LNCaP clone FGC (cell line): ENCODE results near the gene SOBP.

Experiments
- DNase-seq: peaks from one replicate; pipeline ENCODE4 v3.0.0-alpha.2; 2011; ENCODE audit warnings: low read depth
- H3K4me3 ChIP-seq: 2 replicates; pipeline ENCODE4 v1.5.1; 2011; ENCODE audit warnings: mild to moderate bottlenecking, low read depth, low read length, control low read depth
- TF ChIP-seq, protein P1 (sequence below): IDR thresholded peaks from 2 replicates; pipeline ENCODE4 v1.5.1; 2012; ENCODE audit warnings: mild to moderate bottlenecking; ENCODE audit not compliant: control insufficient read depth, insufficient read depth; ENCODE audit errors: extremely low read depth

The SOBP gene

GRCh38 chr6:107653861-107654394 lies 164.0 kb downstream of the SOBP start:
- DNase-seq, result no peak
- no peak overlapping the region for H3K4me3 ChIP-seq
- TF ChIP-seq, protein P1, sequence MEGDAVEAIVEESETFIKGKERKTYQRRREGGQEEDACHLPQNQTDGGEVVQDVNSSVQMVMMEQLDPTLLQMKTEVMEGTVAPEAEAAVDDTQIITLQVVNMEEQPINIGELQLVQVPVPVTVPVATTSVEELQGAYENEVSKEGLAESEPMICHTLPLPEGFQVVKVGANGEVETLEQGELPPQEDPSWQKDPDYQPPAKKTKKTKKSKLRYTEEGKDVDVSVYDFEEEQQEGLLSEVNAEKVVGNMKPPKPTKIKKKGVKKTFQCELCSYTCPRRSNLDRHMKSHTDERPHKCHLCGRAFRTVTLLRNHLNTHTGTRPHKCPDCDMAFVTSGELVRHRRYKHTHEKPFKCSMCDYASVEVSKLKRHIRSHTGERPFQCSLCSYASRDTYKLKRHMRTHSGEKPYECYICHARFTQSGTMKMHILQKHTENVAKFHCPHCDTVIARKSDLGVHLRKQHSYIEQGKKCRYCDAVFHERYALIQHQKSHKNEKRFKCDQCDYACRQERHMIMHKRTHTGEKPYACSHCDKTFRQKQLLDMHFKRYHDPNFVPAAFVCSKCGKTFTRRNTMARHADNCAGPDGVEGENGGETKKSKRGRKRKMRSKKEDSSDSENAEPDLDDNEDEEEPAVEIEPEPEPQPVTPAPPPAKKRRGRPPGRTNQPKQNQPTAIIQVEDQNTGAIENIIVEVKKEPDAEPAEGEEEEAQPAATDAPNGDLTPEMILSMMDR, result no peak

DNA sequence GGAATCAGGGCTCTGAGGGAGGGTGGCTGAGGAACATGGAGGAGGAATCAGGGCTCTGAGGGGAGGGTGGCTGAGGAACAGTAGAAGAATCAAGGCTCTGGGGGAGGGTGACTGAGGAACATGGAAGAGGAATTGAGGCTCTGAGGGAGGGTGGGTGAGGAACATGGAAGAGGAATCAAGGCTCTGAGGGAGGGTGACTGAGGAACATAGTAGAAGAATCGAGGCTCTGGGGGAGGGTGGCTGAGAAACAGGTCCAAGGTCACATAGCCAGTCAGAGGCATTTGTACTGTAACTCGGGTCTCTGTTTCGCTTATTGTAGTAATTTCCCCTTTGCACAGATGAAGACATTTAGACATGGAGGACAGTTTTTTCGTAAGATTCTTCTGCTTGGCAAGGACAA lies 164.8 kb downstream of the SOBP start:
- no peak overlapping the region for H3K4me3 ChIP-seq
- DNase-seq, result no peak
- TF ChIP-seq, protein P1, result no peak

GRCh38 chr6:107655245-107655644 lies 165.3 kb downstream of the SOBP start:
- DNase-seq, result no peak
- TF ChIP-seq, protein P1, result peak; percentile 55
- H3K4me3 ChIP-seq, result no peak overlapping the region

DNA sequence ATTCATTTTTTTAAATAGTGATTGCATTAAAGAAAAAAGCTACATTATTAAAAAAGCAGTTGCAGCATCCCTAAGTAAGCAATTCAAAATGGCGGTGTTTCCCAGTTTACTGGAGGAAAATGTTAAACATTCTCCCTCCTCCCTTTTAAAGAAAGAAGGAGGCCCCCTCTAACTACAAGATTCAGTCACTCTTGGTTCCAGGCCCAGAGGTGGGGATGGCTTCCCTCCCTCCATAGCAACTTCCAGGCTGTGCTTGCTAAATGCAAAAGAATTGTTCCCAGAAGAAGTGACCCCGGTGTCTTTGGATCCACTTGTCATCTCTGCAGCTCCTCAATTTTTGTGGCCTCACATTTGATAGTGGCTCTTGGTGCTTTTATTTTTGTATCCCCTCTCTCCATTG lies 165.9 kb downstream of the SOBP start:
- no peak overlapping the region for H3K4me3 ChIP-seq
- TF ChIP-seq, protein P1, result no peak
- DNase-seq, result no peak

DNA sequence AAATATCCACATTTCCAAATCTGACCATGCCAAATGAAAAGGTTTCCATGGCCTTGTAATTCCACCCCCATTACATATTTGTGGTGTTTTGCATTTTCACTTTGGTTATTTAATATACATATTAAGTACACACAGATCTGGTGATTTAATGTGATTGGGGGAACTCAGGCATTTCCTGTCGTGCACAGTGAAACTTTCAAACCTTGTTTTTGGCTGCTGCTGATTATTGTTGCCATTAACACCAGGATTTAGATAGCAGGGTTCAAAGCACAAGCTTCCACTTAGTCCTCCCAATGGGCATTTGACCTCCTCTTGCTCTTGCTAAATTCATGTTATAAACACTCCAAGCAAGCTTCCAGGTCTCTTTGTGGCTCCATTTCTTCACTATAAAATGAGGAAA lies 166.5 kb downstream of the SOBP start:
- TF ChIP-seq, protein P1, result no peak
- DNase-seq, result no peak

DNA sequence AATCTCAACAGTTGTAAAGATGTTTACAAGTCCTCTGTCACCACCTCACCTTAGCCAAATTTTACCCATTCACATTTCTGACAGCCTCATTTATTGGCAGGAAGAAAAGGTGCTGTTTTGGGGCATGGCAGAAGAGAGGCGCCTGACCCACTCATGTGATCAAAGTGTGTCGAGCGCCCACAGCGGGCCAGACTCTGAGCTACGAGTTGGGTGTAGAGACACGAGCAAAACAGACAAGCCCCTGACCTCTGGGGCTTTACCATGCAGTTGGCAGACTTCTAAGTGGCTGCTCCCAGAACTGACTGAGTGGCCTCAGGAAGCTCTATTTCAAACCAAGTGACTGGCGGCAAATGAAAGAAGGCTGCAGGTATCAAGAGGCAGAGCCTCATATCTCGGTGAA lies 167.0 kb downstream of the SOBP start:
- TF ChIP-seq, protein P1, result no peak
- DNase-seq, result no peak
- H3K4me3 ChIP-seq, result no peak overlapping the region

More for the DNA sequence above, 166.5 kb downstream of the SOBP start:
- H3K4me3 ChIP-seq, result no peak overlapping the region

- TF ChIP-seq, protein P1, result no peak
These were observed 167.4 kb downstream of the SOBP start for GRCh38 chr6:107657373-107657754.

More at GRCh38 chr6:107657373-107657754, 167.4 kb downstream of the SOBP start:
- no peak overlapping the region for H3K4me3 ChIP-seq
- no peak for DNase-seq
